GM18511 (cell line): ENCODE data around the gene PSTPIP1.

Source experiments
- ATAC-seq: cut with Tn5 transposase; IDR thresholded peaks from one replicate; pipeline ENCODE4 v1.9.1; 2021; ENCODE audit warnings: mild to moderate bottlenecking, moderate library complexity; ENCODE audit not compliant: unreplicated experiment

The PSTPIP1 gene

DNA sequence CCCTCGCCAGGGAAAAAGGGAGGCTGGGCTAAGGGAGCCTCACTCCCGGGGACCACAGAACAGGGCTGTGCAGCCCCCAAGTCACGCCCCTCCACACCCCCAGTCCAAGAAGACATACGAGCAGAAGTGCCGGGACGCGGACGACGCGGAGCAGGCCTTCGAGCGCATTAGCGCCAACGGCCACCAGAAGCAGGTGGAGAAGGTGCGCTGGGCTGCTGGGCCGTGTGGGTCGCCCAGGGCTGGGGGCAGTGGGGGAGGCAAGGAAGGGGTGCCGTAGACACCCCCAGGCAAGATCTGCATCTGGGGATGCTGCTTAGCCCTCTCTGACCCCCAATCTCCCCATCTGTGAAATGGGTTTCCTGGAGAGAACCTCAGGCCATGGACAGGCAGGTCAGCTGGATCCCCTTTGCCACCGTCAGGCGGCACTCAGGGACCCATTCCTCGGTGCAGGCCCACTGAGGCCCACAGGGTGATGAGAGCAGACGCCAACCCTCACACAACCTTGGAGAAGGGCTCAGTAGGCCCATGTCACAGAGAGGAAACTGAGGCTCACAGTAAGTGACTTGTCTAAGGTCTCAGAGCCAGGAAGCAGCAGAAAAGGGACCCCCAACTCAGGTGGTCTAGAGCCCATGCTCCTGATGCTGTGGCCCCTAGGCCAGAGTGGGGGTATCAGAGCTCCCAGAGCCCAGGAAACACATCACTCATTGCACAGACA, 33.7 kb downstream of the PSTPIP1 start:
- no peak for ATAC-seq

DNA sequence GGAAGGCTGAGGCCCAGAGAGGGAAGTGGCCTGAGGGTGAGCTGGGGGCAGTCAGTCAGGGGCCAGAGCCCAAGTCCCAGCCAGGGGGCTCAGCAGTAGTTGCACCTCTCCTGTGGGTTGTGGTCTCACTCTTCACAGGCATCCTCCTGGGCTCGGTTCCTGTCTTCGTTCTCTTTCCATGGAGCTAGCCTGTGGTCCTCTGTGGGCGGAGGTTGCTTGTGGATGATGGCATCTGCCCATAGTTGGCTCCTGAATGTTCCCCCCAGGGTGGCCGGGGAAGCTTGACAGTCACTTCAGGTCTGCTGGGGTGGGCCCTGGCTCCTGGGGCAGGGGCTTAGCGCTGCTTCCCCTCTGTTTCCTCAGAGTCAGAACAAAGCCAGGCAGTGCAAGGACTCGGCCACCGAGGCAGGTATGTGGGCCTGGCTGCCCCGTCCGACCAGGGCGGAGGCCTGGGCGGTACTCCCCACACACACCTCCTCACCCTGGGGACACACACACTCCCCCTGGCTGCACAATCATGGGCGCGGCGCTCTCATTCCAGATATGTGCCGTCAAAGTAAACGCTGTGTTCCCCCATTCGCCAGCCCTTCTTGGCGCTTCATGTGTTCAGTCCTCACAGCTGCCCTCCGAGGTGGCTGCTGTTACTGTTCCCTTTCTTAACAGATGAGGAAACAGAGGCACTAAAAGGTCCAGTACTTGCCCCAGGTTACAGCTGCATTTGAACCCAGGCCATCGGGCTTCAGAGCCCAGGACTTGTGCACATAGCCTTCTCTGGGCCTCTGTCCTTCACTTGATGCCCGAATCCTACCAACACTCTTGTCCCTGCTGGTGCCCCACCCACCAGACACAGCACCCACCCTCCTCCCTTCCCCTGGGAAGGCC, 34.5 kb downstream of the PSTPIP1 start:
- no peak for ATAC-seq

DNA sequence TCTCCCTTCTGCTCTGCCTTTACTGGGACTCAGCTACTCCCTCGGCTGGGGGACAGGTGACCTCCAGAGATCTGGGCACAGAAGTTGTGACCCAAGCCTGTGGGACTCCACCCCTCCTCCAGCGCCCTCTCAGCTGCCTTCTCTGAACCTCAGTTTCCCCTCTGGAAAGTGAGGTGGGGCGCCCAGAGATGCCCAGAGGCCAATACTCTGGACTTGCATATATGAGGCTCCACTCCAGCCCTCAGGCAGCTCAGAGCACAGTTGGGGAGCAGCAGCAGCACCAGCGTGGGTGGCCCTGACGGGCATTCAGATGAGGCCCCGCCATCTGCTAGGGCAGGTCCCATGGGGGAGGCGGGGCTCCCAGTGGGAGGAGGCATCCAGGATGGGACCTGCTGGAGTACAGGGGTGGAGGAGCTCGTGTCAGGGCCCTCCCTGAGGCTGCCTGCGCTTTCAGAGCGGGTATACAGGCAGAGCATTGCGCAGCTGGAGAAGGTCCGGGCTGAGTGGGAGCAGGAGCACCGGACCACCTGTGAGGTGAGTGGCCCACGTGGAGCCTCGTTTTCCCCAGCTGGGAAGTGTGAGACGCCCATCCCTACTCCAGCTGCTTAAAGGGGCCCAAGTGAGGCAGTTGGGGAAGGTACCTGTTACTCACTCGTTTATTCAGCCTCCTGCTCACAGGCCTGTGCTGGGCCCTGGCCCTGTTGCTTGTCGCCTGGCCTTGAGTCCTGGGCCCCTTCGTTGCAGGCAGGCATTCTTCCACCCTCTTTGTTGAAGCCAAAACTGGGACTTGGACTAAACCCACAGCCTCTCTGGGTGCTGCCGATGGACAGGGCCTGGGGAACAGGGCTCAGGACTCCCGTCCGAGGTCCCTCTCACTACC, 35.4 kb downstream of the PSTPIP1 start:
- no peak for ATAC-seq

DNA sequence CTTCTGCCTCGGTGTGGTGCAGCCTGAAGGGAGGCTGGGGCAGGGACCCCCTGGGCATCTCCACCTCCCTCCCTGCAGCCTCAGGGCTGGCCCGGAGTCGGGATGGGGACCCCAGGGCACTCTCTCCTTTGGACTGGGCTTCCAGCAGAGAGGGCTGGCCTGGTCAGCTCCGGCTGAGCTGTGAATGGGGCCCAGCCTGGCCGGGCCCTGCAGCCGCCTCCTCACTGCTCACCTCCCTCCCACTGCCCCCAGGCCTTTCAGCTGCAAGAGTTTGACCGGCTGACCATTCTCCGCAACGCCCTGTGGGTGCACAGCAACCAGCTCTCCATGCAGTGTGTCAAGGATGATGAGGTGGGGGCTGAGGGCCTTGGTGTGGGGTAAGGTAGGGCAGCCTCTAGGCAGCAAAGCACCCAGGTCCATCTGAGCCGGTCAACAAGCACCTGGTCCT, 36.0 kb downstream of the PSTPIP1 start:
- no peak for ATAC-seq

DNA sequence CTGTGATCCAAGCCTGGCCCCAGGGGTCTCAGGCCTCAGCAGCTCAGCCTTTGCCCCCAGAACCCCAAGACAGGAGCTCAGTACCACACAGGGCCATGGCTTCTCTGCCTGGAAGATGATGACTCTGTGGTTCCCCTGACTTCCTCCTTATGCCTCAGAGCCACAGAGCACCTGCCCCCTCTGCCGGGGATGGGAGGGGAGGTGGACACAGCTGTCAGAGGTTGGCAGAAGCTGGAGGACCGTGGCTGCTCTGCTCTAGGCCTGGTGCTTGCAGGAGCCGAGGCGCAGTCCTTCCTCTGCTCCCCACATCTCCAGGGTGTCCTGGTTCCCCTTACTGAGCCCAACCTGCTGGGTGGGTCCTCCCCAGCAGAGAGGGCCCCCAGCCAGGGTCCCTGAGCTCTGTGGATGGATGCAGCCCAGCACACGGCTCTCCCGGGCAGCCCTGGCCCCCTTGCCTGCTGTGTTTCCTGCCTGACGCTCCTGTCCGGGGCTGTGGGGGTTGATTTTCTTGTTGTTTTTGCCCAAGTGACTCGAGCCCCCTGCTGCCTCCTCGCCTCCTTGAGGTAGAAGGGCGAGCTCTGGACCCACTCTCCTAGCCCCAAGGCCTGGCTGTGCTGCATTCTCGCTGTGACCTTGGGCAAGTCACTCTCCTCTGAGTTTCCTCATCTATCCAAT, 36.6 kb downstream of the PSTPIP1 start:
- ATAC-seq = no peak

GRCh38 chr15:77032052-77032646, 37.2 kb downstream of the PSTPIP1 start:
- no peak for ATAC-seq

DNA sequence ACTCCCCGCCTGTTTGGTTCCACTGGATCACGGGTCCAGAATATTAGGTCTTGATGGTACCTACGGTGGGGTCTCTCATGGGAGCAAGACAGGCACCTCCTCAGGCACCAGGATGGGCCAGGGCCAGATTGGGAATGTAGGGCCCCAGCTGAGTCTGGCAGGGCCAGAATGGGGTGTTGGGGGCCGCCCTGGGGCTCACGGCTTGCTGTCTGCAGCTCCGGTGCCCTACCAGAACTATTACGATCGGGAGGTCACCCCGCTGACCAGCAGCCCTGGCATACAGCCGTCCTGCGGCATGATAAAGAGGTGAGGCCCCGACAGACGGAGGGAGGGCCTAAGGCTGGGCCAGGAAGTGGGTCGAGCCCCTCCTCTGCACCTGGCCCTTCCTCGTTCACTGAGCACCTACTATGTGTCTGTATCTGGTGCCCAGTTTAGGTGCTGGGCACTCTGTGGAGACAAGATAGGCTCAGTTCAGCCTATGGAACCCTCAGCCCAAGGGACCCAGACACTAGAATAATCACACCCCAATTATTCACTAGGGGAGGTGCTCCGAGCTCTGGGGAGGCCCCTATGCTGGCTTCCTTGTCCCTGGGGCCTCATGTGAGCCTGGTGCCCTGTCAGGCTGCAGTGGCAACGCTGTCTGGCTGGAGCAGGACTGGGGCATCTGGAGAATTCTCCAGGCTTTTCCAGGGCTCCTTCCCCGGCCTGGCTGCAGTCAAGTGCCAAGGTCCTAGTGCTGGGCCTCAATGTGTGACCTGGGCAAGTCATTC, 37.9 kb downstream of the PSTPIP1 start:
- no peak for ATAC-seq

- no peak for ATAC-seq
Measured at GRCh38 chr15:77033417-77033728, 38.4 kb downstream of the PSTPIP1 start.

DNA sequence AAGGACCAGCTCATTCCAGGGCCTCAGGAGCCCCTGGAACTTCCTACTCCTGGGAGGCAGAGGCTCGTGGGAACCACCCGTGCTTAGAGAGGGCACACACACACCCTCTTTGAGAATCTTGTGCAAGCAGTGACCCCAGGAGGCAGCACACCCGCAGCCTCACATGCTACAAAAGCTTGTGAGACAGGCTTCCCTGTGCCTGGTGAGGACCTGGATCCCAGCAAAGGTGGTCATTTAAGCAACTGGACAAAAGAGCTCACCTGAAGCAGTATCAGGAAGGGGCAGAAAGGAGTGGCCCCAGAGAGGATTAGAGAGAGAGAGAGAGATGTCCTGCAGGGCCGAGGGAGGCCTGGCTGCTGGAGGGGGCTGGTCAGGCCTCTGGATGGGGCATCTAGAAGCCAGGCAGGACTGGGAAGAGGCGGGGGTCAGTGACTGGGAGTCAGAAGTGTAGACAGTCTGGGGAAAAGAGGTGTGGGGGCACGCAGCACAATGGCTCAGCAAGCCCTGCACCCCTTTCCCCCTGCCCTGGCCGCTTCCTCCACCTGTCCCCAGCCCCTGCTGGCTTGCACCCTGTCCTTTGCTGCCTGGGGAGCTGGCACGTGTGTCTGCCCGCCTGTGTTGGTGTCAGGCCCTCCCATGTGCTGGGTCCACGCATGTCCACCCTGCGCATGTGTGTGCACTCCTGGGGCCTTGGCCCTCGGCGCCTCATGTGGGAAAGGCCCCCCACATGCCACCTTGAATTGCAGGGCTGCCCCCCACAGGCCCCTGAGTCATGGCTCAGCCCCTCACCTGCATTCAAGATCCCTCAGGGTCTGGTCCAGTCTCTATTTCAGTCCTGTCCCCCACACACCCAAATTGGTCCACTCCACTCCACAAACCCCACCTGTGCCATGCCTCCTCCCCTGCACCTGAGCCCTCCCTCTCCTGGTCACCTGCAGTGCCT, 39.1 kb downstream of the PSTPIP1 start:
- ATAC-seq = no peak

GRCh38 chr15:77034695-77035489, 40.0 kb downstream of the PSTPIP1 start:
- ATAC-seq = no peak

- no peak for ATAC-seq
Measured at GRCh38 chr15:77035584-77035983, 40.7 kb downstream of the PSTPIP1 start.

- no peak for ATAC-seq
Measured at GRCh38 chr15:77035999-77036471, 41.1 kb downstream of the PSTPIP1 start.

DNA sequence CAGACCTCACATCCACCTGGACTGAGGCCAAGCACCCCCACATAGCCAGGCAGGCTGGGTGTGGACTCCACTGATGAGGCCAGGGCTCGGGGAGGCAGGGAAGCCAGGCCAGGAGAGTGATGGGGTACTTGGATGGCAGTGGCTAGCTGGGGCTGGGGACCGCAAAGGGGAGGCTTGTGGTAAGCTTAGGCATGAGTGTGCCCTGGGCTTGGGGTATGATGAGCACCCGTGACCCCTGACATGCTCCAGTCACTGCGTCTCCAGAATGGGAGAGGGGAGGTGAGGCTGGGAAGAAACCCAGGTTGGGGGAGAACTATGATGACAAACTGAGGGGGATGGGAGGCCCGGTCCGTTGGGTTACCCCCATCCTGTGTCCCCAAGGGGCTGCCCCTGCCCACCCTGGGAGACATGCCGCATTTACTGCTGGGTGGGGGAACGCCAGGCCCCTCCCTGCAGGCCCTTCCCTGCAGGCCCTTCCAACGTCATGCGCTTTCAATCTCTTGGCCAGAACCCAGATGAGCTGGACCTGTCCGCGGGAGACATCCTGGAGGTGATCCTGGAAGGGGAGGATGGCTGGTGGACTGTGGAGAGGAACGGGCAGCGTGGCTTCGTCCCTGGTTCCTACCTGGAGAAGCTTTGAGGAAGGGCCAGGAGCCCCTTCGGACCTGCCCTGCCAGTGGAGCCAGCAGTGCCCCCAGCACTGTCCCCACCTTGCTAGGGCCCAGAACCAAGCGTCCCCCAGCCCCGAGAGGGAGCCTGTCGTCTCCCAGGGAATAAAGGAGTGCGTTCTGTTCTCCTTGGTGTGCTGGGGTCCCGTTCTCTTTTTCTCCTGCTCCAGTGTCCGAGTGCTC, 41.8 kb downstream of the PSTPIP1 start:
- no peak for ATAC-seq

DNA sequence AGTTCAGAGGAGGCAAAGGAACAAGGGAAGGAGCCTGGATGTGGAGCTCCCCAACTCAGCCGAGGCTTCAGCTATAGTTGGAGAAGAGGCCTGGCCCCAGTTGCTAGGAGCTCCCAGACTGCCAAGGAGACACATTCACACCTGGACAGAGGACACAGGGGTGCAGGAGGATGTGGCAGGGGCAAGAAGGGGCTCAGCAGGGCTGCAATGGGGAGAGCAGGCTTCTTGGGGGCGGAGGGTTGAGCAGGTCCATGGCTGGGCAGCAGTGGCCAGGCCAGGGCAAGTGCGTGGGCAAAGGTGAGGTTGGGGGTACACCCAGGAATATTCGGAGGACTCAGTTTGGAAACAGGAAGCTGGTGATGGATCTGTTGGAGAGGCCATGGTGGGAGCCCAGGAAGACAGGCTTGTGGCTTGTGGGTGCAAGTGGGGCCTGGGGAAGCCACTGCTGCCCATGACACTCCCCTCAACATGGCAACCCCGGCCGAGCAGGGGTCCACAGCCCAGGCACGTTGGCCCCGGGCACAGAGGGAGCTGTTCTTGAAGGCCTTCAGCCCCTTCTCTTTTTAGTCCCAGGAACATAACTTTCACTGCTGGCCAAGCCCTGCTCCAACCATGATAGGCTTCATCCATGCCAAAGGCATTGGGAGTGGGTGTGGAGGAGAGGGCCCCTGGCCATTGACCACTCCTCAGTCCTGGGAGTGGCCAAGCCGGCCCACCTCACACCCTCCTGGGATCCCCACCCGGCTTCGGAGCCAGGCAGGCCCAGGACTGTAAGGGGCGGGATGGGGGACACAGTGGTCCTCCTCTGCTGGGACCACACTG, 42.7 kb downstream of the PSTPIP1 start:
- ATAC-seq = no peak

GRCh38 chr15:77038312-77039216, 43.6 kb downstream of the PSTPIP1 start:
- no peak for ATAC-seq
